Amygdala (tissue), 56 donors: ENCODE measurements around the gene SEPSECS.
A peak's percentile ranks its signal among the peaks of the same experiment; 100 is the strongest.

Experiments used
- DNase-seq, 56 donors: peaks; one replicate each; lab custom pipeline; 2025; lab: John Stamatoyannopoulos, UW

SEPSECS gene

GRCh38 chr4:25159837-25160713 lies at the start of gene SEPSECS:
Gene SEPSECS (minus strand): TSS chr4:25160449. CDS start chr4:25160369, 80 bp downstream.
- peak; percentile 54 to 97 (median 89) for DNase-seq

- DNase-seq: no peak
Observed at GRCh38 chr4:25209702-25210101, 49.5 kb upstream of the SEPSECS start.

- no peak for DNase-seq
Observed at GRCh38 chr4:25207997-25208396, 47.7 kb upstream of the SEPSECS start.

DNA sequence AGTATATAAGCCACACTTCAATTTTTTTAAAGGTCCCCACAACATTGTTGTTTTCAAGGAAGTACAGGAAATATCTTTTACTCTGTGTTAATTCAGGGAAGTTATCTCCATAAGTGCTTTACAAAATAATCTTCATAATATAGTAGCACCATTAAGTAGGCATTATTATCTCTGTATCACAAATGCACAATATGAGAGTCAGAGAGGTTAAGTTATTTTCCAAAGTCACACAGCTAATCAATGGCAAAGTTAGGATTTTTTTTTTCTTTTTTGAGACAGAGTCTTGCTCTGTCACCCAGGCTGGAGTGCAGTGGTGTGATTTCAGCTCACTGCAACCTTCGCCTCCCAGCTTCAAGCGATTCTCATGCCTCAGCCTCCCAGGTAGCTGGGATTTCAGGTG lies 38.5 kb upstream of the SEPSECS start:
- DNase-seq: no peak

- DNase-seq: no peak
Observed at GRCh38 chr4:25190407-25190806, 30.2 kb upstream of the SEPSECS start.

DNA sequence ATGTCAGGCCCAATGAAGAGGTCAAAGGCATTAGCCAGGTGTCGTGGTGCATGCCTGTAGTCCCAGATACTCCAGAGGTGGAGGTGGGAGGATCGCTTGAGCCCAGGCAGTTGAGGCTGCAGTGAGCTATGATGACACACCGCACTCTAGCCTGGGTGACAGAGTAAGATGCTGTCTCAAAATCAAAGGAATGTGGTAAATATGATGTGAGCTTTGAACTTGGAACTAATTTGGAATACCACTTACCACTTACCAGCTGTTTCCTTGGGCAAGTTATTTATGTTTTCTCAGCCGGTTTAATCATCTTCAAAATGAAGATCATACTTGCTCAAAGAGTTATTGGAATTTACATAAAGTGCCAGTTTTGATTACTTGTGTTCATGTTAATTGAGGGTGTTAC lies 23.8 kb upstream of the SEPSECS start:
- DNase-seq: no peak

DNA sequence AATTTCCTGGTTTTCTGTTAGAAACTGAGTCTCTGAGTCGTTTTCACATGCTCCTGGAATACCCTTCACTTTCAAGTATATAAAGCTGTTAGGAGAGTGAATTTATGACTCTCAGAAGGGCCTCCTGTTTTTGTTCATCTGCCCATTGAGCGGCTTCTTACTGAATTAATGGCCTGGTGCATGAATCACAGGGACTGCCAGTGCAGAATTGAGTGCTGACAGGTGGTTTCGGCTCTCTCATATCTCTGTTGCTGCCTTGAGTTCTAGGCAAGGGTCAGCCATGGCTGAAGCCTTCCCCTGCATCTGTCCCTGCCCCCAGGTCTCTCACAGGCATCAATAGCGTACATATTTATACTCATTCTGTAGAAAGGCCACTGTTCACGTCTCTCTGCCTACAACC lies 22.7 kb upstream of the SEPSECS start:
- DNase-seq: no peak

DNA sequence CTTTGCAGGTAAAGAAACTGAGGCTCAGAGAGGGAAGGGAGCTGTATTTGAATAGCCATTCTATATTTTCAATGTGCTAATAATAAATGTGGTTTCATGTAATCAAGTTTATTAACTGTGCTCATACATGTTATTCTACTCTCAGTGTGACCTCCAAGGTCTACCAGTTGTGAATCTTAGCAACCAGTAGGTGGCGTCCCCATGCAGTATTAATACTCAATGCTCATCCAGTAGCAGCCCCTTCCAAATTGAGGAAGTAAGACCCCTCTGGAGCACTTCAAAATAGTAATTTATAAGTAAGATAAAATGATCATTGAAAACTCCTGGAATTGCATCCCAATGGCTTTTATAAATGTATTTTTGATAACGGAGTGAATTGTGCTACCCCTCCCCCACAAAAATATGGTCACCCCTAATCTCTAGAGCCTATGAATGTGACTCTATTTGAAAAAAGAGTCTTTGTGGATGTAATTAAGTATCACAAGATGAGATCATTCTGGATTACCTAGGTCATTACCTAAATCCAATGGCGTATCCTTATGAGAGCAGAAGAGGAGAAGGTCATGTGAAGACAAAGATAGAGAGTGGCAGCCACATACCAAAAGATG lies 20.4 kb upstream of the SEPSECS start:
- DNase-seq: peak in 1 of 56 donors; percentile 4

GRCh38 chr4:25178838-25179261 lies 18.6 kb upstream of the SEPSECS start:
- no peak for DNase-seq

GRCh38 chr4:25177147-25177546 lies 16.9 kb upstream of the SEPSECS start:
- no peak for DNase-seq

- no peak for DNase-seq
Observed at GRCh38 chr4:25174674-25175073, 14.4 kb upstream of the SEPSECS start.

DNA sequence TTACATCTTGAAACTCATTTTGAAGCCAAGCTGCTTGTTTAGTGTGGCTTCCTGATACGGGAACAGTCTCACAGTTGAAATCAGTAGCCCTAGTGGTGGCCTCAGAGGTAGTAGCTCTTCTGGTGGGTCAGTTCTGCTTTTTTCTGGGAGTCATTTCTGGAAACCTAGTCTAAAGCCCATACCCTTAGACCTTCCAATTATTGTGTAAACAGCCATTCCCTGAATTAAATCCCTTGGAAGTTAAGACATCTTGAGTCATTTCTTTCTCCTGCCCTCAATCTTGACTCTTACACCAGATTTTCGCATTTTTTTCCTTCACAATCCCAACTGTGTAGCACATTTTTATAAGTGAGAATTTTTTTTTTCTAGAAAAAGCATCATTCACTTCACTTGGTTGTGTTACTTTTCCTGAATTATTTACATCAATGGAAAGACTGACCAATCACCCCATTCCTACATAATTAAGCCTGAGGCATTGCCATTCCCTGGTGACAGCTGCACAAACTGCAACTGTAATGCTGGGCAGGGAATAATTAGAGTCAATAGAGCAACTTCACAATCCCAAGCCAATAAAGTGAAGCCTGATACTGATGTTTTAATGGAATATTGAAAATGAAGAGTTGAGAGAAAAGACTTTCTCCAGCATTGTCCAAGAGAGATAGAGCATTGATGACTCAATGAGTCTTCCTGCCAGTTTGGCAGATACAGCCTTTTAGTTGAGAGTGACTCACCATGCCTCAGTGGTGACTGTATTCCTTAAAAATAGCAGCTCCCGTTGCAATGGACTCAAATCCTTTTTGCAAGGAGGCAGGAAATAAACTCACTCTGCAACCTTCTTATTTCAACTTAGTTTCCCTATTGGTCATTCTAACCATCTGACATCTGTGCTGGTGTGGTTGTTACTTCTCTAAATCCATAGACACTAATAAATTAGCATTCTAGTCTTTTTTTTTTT lies 13.0 kb upstream of the SEPSECS start:
- peak in 12 of 56 donors; percentile 6 to 52 (median 26) for DNase-seq

DNA sequence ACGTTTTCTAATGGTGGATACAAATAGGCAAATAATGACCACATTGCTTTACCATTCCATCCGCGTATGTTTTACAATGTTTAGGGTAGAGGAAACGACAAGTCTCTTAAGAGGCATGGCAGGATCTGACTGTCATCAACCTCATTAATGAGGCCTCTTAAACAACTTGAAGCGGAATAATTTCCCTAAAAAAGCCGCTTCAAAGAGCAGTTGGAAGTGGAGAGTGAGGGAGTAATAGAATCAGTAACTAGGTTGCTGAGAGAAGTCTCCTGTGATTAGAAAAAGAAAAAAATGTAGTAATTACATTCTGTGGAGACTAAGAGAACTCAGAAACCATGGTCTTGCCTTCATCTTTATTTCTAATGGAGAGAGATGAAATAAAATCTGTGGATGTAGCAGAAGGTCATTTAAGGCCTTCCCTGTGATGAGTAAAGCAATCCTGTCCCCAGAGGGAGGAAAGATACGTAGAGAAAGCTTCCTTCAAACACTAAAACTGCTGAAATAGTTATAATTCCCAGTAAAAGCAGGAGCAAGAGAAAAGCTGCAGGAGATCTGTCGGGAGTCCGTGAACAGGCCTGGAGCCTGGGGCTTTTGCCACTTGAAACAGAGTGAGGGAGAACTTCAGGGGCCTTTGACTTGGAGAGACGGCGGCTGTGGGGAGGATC lies 11.1 kb upstream of the SEPSECS start:
- no peak for DNase-seq

- DNase-seq: no peak
Observed at GRCh38 chr4:25169446-25169845, 9.2 kb upstream of the SEPSECS start.

GRCh38 chr4:25165916-25166315 lies 5.7 kb upstream of the SEPSECS start:
- DNase-seq: no peak

DNA sequence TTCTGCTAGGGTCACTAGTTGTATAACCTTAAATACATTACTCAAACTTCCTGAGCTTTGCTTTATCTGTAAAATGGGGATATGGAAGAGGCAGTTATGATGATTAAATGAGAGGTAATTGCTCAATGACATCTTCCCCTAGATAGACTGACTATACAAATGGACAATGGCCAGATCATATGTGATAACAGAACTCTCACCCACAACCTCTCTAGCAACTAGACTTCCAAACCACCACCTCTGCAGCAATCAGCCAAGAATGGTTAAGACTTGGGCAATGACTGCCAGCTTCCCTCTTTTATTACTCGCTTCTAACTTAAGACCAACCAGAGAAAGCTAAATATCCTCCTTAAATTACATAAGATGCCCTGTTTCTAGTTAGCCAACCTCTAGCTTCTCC lies 2.9 kb upstream of the SEPSECS start:
- no peak for DNase-seq

- no peak for DNase-seq
Observed at GRCh38 chr4:25162566-25162965, 2.3 kb upstream of the SEPSECS start.

- peak in 1 of 56 donors; percentile 7 for DNase-seq
Observed at GRCh38 chr4:25161593-25161950, 1.3 kb upstream of the SEPSECS start.

GRCh38 chr4:25160714-25161592 lies 704 bp upstream of the SEPSECS start:
- DNase-seq: peak in 3 of 56 donors; percentile 34 to 69 (median 50)
